MM.1S (cell line): ENCODE measurements around the gene EFCAB6.

Source experiments
- DNase-seq: peaks from one replicate; pipeline ENCODE4 v3.0.0-alpha.2; 2015
- H2AFZ ChIP-seq: fragments of 300-600 bp; sonication (generic); 2 replicates; pipeline ENCODE4 v1.6.0; 2016; ENCODE audit warnings: antibody characterized with exemption, low read length
- H3F3A ChIP-seq: fragments of 300-600 bp; sonication (generic); 2 replicates; pipeline ENCODE4 v1.6.1; 2016; ENCODE audit warnings: mild to moderate bottlenecking, antibody characterized with exemption, low read length, moderate library complexity, mixed read lengths; ENCODE audit not compliant: insufficient read depth
- H3K27ac ChIP-seq: fragments of 300-600 bp; sonication (generic); 2 replicates; pipeline ENCODE4 v1.5.1; 2016; ENCODE audit warnings: mild to moderate bottlenecking, low read length
- H3K27me3 ChIP-seq: fragments of 300-600 bp; sonication (generic); replicated peaks from 2 replicates; pipeline ENCODE4 v1.6.0; 2016; ENCODE audit warnings: low read length; ENCODE audit not compliant: insufficient read depth
- H3K36me3 ChIP-seq: fragments of 300-600 bp; sonication (generic); replicated peaks from 2 replicates; pipeline ENCODE4 v1.6.1; 2016; ENCODE audit warnings: mild to moderate bottlenecking, low read length, mixed read lengths; ENCODE audit not compliant: insufficient read depth
- H3K4me1 ChIP-seq: fragments of 300-600 bp; sonication (generic); 2 replicates; pipeline ENCODE4 v1.6.1; 2016; ENCODE audit warnings: low read length, mixed read lengths
- H3K4me2 ChIP-seq: fragments of 300-600 bp; sonication (generic); 2 replicates; pipeline ENCODE4 v1.6.0; 2016; ENCODE audit warnings: low read depth, low read length
- H3K4me3 ChIP-seq: fragments of 300-600 bp; sonication (generic); 2 replicates; pipeline ENCODE4 v1.5.1; 2016; ENCODE audit warnings: low read length, mixed read lengths
- H3K79me2 ChIP-seq: fragments of 300-600 bp; sonication (generic); 2 replicates; pipeline ENCODE4 v1.6.1; 2016; ENCODE audit warnings: mixed run types, low read length, mixed read lengths
- H3K9ac ChIP-seq: fragments of 300-600 bp; sonication (generic); 2 replicates; pipeline ENCODE4 v1.6.1; 2016; ENCODE audit warnings: low read length, mixed read lengths
- H3K9me2 ChIP-seq: fragments of 300-600 bp; sonication (generic); replicated peaks from 2 replicates; pipeline ENCODE4 v1.6.1; 2016; ENCODE audit warnings: mild to moderate bottlenecking, low read length, mixed read lengths; ENCODE audit not compliant: insufficient read depth
- H3K9me3 ChIP-seq: fragments of 300-600 bp; sonication (generic); replicated peaks from 2 replicates; pipeline ENCODE4 v1.6.1; 2016; ENCODE audit warnings: mild to moderate bottlenecking, low read length, mixed read lengths; ENCODE audit not compliant: insufficient read depth
- H4K20me1 ChIP-seq: fragments of 300-600 bp; sonication (generic); 2 replicates; pipeline ENCODE4 v1.6.1; 2016; ENCODE audit warnings: mild to moderate bottlenecking, low read length, moderate library complexity, mixed read lengths; ENCODE audit not compliant: insufficient read depth
- EZH2 ChIP-seq: fragments of 300-600 bp; sonication (generic); optimal IDR thresholded peaks from 2 replicates; pipeline ENCODE3; 2017; ENCODE audit warnings: low read depth, mild to moderate bottlenecking, antibody characterized with exemption, low read length, mixed read lengths
- EZH2phosphoT487 ChIP-seq: fragments of 300-600 bp; sonication (generic); IDR thresholded peaks from 2 replicates; pipeline ENCODE4 v1.6.1; 2018; ENCODE audit warnings: antibody characterized with exemption, low read length
- TF ChIP-seq, protein P1 (sequence below): fragments of 300-600 bp; sonication (generic); IDR thresholded peaks from 2 replicates; pipeline ENCODE4 v1.5.1; 2016; ENCODE audit warnings: antibody characterized with exemption, low read length, mixed read lengths

EFCAB6 gene

DNA sequence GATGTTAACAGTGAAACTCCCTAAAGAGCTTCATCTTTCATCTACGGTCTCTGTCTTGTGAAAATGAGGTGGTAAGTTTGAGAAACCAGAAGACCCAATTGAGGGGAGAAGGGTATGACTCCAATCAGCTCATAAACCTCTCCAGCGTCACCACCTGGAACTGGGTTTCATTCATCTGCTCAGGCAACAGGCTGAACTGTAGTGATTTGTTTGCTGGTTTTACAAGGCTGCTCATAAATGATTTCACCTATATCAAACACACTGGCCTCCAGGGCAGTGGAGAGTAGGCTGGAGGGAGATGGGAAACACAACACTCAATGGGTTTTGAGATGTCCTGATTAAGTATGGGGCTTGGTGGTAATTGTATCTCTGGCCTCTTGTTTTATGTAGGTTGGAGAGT lies 79.0 kb downstream of the EFCAB6 start:
- Histone ChIP-seq H2AFZ (no peak overlapping the region), H3K4me2 (no peak overlapping the region), H3K4me1 (no peaks in the 10 kb centered on the region), H3K79me2 (no peaks in the 10 kb centered on the region), H3F3A (no peaks in the 10 kb centered on the region), H3K4me3 (no peak overlapping the region), H3K9ac (no peak overlapping the region), H3K27me3 (no peaks in the 10 kb centered on the region), H3K36me3 (no peaks in the 10 kb centered on the region), H3K27ac (no peak overlapping the region), H3K9me2 (no peaks in the 10 kb centered on the region), H3K9me3 (no peaks in the 10 kb centered on the region), H4K20me1 (no peaks in the 10 kb centered on the region)
- no peak for DNase-seq
- TF ChIP-seq EZH2phosphoT487 (no peak), EZH2 (no peak)
- TF ChIP-seq, protein P1, sequence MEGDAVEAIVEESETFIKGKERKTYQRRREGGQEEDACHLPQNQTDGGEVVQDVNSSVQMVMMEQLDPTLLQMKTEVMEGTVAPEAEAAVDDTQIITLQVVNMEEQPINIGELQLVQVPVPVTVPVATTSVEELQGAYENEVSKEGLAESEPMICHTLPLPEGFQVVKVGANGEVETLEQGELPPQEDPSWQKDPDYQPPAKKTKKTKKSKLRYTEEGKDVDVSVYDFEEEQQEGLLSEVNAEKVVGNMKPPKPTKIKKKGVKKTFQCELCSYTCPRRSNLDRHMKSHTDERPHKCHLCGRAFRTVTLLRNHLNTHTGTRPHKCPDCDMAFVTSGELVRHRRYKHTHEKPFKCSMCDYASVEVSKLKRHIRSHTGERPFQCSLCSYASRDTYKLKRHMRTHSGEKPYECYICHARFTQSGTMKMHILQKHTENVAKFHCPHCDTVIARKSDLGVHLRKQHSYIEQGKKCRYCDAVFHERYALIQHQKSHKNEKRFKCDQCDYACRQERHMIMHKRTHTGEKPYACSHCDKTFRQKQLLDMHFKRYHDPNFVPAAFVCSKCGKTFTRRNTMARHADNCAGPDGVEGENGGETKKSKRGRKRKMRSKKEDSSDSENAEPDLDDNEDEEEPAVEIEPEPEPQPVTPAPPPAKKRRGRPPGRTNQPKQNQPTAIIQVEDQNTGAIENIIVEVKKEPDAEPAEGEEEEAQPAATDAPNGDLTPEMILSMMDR: no peak

DNA sequence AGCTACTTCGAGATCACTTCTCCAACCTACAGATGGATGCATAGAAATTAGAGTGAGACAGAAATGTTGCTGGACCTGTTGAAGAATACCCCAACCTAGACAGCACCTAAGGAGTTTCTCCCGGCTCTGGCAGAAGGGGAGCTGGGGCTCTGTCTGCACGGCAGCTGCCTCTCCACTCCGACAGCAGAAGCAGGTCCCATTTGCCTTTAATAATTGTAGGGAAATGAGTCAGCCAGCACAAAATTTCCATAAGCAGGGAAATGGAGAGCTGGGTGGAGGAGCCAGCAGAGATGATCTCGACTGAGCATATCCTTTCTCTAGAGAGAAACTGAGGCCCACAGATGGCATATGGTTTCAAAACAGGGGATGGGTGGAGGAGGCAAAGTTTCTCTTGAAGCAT lies 80.1 kb downstream of the EFCAB6 start:
- no peaks in the 10 kb centered on the region for H4K20me1 ChIP-seq
- H3K27ac ChIP-seq: no peak overlapping the region
- H3F3A ChIP-seq: no peaks in the 10 kb centered on the region
- no peaks in the 10 kb centered on the region for H3K4me1 ChIP-seq
- TF ChIP-seq, protein P1: no peak
- TF ChIP-seq EZH2phosphoT487 (no peak), EZH2 (no peak)
- H3K9ac ChIP-seq: no peak overlapping the region
- H3K9me2 ChIP-seq: no peaks in the 10 kb centered on the region
- no peaks in the 10 kb centered on the region for H3K27me3 ChIP-seq
- no peak overlapping the region for H3K4me3 ChIP-seq
- no peak overlapping the region for H3K4me2 ChIP-seq
- no peak for DNase-seq
- no peaks in the 10 kb centered on the region for H3K36me3 ChIP-seq
- no peak overlapping the region for H2AFZ ChIP-seq
- no peaks in the 10 kb centered on the region for H3K79me2 ChIP-seq
- no peaks in the 10 kb centered on the region for H3K9me3 ChIP-seq

GRCh38 chr22:43726964-43727543 lies 85.1 kb downstream of the EFCAB6 start:
- TF ChIP-seq, protein P1: no peak
- TF ChIP-seq EZH2phosphoT487 (no peak), EZH2 (no peak)
- Histone ChIP-seq H3K36me3 (no peaks in the 10 kb centered on the region), H3K9me2 (no peaks in the 10 kb centered on the region), H3K4me1 (peaks cover 14% of the 10 kb centered on the region), H3K79me2 (no peaks in the 10 kb centered on the region), H3K9me3 (no peaks in the 10 kb centered on the region), H3K4me2 (no peak overlapping the region), H3K4me3 (no peak overlapping the region), H3K27ac (no peak overlapping the region), H3F3A (no peaks in the 10 kb centered on the region), H2AFZ (no peak overlapping the region), H3K9ac (no peak overlapping the region), H3K27me3 (no peaks in the 10 kb centered on the region), H4K20me1 (no peaks in the 10 kb centered on the region)
- DNase-seq: no peak
